Activated naive CD4-positive, alpha-beta T cell treated with anti-CD3 and anti-CD28 coated beads, Interleukin-2, amount 10 ng/mL, durations not matched to agents 7 days and 5 days (primary cell): ENCODE results near the gene SLFN12.

Experiments used
- CTCF ChIA-PET: fragments of 350-600 bp; sonication (Branson Sonifier 250); formaldehyde crosslinking; loops from one replicate; lab custom pipeline; 2021; ENCODE audit warnings: antibody characterized with exemption; lab: Charles Lee
- DNase-seq: peaks from one replicate; pipeline ENCODE4 v3.0.0-alpha.2; 2020
- H3K27ac Mint-ChIP-seq: one replicate; pipeline ENCODE4 v1.8.0; 2021; ENCODE audit warnings: mild to moderate bottlenecking, moderate library complexity, mixed read lengths
- H3K27me3 Mint-ChIP-seq: one replicate; pipeline ENCODE4 v1.8.0; 2021; ENCODE audit warnings: mild to moderate bottlenecking, mixed read lengths
- H3K36me3 Mint-ChIP-seq: one replicate; pipeline ENCODE4 v1.8.0; 2021; ENCODE audit warnings: mixed read lengths
- H3K4me1 Mint-ChIP-seq: one replicate; pipeline ENCODE4 v1.8.0; 2021; ENCODE audit warnings: mixed read lengths
- H3K4me3 Mint-ChIP-seq: one replicate; pipeline ENCODE4 v1.8.0; 2021; ENCODE audit warnings: mild to moderate bottlenecking, moderate library complexity, mixed read lengths
- H3K9me3 Mint-ChIP-seq: one replicate; pipeline ENCODE4 v1.8.0; 2021; ENCODE audit warnings: mixed read lengths

The SLFN12 gene

DNA sequence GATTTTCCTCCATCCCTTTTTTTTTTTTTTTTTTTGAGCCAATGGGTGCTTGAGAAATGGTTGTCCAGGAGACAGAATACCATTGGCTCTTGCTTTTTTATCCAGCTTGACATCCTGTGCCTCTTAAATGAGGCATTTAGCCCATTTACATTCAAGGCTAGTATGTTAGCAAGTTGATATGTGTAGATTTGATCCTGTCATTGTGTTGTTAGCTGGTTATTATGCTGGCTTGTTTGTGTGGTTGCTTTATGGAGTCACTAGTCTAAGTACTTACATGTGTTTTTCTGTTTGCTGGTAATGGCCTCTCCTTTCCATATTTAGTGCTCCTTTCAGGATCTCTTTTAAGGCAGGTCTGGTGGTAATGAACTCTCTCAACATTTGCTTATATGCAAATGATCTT lies 44.8 kb downstream of the SLFN12 start:
- no peak overlapping the region for H3K4me3 Mint-ChIP-seq
- peaks cover 15% of the 10 kb centered on the region for H3K9me3 Mint-ChIP-seq
- H3K27ac Mint-ChIP-seq: no peak overlapping the region
- peaks cover 2% of the 10 kb centered on the region for H3K4me1 Mint-ChIP-seq
- peaks cover 3% of the 10 kb centered on the region for H3K36me3 Mint-ChIP-seq
- DNase-seq: no peak
- CTCF ChIA-PET: no interaction called here
- H3K27me3 Mint-ChIP-seq: peaks cover 22% of the 10 kb centered on the region

DNA sequence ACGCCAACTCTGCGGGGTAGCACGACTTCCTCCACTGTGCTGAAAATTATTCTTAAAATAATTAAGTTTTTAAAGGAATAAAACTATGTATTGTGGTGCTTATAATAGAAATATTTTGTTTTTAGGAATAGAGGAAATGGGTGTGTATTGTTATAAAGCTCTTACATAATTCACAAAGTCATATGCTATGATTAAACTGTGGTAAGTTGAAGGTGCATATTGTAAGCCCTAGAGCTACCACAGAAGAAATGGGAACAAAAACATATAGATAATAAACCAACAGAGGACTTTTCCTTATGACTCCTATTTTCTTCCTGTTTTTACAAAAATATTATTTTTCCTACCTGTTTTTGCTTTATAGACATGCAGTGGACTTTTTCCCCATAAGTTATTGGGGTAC lies 54.6 kb downstream of the SLFN12 start:
- DNase-seq: no peak
- H3K36me3 Mint-ChIP-seq: peaks cover 3% of the 10 kb centered on the region
- CTCF ChIA-PET: no interaction called here
- H3K27me3 Mint-ChIP-seq: peaks cover 3% of the 10 kb centered on the region
- no peaks in the 10 kb centered on the region for H3K9me3 Mint-ChIP-seq
- H3K27ac Mint-ChIP-seq: no peak overlapping the region
- H3K4me1 Mint-ChIP-seq: peaks cover 27% of the 10 kb centered on the region
- H3K4me3 Mint-ChIP-seq: no peak overlapping the region

DNA sequence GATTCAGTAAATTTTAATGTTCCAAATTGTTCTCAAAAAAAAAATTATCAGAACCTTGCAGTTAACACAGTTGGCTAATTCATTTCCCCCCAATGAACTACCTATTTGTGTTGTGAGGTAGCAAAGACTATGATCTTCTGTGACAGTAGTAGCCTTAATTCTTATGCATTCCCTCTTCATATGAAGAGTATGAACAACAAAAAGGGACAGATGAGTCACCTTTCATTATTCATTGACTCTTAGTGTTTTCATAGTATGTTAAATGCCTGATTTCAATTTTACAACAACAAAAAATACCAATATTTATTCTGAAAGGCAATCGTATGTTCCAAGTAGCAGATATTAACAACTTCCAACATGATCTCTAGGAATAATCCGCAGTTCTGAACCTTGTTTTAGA lies 55.2 kb downstream of the SLFN12 start:
- CTCF ChIA-PET: no interaction called here
- Mint-ChIP-seq H3K27ac (no peak overlapping the region), H3K4me1 (peaks cover 23% of the 10 kb centered on the region), H3K9me3 (no peaks in the 10 kb centered on the region), H3K4me3 (no peak overlapping the region), H3K27me3 (peaks cover 3% of the 10 kb centered on the region), H3K36me3 (peaks cover 3% of the 10 kb centered on the region)
- DNase-seq: no peak

DNA sequence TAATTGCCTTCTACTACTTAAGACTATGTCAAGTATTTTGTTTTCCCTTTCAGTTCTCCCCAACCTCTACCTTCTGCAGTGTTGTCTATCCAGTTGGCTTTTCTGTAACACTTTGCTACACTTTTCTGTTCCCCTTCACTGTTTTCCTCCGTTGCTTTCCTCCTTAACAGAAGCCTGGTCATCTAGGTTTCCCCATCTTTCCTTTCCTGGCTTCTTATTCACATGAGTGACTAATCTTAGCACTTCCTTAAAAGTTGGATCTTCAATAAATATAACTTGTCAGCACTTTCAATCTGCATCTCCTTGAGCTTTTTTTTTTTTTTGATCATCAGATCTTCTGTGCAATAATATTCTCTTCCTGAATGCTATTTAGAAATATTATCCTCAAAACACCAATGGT lies 56.1 kb downstream of the SLFN12 start:
- Mint-ChIP-seq H3K9me3 (peaks cover 6% of the 10 kb centered on the region), H3K4me1 (peaks cover 31% of the 10 kb centered on the region), H3K4me3 (no peak overlapping the region), H3K27me3 (peaks cover 3% of the 10 kb centered on the region), H3K36me3 (peaks cover 10% of the 10 kb centered on the region), H3K27ac (no peak overlapping the region)
- DNase-seq: no peak
- CTCF ChIA-PET: interaction anchor here (0.6 kb wide), 1 partner anchor 63 kb away, joined by 3 read pairs; no protein-coding TSS in a partner anchor

DNA sequence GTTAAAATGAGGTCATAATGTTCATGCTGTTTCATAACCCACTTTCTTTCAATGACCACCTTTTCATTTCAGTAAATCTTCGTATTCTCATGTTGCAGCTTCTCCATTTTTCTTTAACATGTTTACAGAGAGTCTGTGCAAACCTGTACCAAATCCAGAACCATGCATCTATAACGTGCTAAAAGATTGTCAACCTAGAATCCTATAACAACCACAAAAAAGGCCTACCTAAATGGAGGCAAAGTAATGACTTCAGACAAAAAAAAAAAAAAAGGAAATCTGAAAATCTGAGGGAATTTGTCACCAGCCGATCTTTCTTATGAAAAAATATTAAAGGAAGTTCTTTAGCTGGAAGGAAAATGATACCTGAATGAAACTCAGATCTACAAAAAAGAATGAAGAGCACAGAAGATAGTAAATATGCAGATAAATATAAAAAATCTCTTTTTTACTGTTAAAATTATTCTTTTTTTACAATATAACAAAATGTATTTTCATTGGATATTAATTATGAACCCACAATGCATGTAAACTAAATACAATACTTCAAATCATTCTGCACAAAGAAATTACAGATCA lies 57.4 kb downstream of the SLFN12 start:
- CTCF ChIA-PET: interaction anchor here (0.6 to 0.7 kb wide), 2 partner anchors 120 to 372 kb away, joined by 4 read pairs; no protein-coding TSS in a partner anchor
- Mint-ChIP-seq H3K9me3 (peaks cover 19% of the 10 kb centered on the region), H3K27me3 (no peaks in the 10 kb centered on the region), H3K27ac (peak overlapping the region; percentile 96), H3K36me3 (peaks cover 22% of the 10 kb centered on the region), H3K4me3 (peak overlapping the region; percentile 95), H3K4me1 (peaks cover 45% of the 10 kb centered on the region)
- no peak for DNase-seq

DNA sequence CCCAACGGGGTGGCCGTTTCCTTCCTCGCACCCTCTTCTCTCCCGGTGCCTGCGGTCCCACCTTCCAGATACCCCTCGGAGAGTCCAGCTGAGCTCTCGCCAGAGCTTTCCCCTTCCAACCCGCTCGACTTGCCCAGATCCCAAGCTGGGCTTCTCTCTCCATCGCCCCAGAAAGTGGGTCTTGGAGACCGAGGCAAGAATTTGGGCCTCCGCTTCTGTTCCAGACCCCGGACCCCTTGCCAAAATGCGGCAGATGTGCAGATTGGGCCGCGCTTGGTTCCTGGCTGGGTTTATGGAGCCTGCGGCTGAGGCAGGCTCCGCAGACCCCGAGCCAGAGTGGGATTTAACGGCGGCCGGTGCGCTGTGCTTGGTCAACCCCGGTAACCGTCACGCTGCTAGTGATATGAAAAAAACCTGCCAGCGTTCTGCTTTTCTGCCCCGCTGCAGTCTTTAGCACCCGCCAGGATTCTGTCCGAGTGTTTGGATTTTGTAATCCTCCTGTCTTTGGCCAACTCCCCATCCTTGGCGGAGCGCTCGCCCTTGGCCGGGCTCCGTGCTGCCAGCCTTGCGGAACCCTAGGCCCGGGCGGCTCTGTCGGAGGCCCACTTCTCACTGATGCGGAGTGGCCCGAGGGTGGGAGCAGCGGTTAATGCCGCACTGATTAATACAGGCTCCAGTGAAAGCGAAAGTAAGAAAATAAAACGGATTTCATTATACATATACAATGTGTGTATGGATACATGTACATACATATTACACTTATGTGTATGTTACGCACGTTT lies 58.1 kb downstream of the SLFN12 start:
- peaks cover 51% of the 10 kb centered on the region for H3K4me1 Mint-ChIP-seq
- DNase-seq: peak; percentile 61
- peak overlapping the region; percentile 95 for H3K4me3 Mint-ChIP-seq
- peaks cover 28% of the 10 kb centered on the region for H3K36me3 Mint-ChIP-seq
- no peaks in the 10 kb centered on the region for H3K27me3 Mint-ChIP-seq
- peak overlapping the region; percentile 96 for H3K27ac Mint-ChIP-seq
- CTCF ChIA-PET: interaction anchor here (1.3 to 1.4 kb wide), 2 partner anchors 159 to 165 kb away, joined by 3 to 9 read pairs; no protein-coding TSS in a partner anchor
- peaks cover 24% of the 10 kb centered on the region for H3K9me3 Mint-ChIP-seq

DNA sequence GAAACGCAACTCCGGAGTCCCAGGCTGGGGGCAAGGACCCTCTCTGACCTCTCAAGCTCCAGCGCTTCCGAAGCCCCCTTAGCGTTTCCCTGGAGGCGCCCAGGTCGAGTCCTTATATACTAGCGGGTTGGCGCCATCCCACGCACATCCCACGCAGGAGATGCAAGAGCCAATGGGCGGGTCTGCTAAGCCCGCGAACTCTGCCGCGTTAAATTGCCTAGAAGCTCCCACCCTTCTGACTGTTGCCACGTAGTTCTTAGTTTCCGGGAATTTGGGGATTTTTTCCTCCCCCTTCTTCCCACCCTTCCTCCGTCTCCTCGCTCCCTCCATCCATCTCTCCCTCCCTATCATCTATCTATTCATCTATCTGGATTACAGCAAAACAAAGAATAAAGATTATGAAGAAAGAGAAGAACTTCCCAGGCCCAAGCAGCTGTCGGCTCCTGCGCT lies 58.7 kb downstream of the SLFN12 start, which contains the start of gene SLFN11:
Gene SLFN11 (minus strand): TSS at position 88 of the 450 bp plus-strand sequence. CDS start 9,814 bp downstream, outside the sequence.
- CTCF ChIA-PET: interaction anchor here (1.3 to 2.1 kb wide), 3 partner anchors 74 to 166 kb away, joined by 3 to 9 read pairs (median 4); partner anchors contain the start of gene SLFN13
- H3K27me3 Mint-ChIP-seq: no peaks in the 10 kb centered on the region
- H3K27ac Mint-ChIP-seq: peak within 1 kb of the TSS; percentile 96

DNA sequence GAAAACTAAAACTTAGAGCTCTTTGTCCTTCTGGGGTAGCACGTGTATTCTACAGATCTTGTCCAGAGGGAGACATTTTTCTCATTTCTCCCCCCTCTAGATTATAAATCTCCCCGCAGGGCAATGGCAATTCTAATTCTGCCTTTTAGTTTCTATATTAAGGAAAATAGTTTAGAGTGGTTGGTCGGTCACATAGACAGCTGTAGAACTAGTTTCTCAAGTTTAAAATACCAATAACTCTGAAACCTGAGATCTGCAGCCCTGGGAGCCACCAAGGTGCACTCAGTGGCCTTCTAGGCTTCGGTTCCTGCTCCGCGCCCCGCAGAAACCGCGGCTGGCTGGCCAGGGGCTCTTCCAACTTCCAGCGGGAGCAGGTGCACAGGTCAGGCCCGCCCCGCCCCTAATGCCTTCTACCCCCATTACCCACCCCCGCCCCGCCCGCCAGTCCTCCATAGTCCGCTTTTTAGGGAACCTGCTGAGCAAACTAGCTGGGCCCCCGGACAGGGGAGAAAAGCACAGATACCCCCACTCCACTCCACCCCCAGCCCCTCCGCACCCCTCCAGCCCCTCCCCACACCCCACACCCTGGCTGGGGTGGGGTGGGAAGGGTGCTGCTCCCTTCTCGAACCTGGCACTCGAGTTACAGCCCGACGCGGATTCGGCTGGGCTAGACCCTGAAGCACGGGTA lies 59.3 kb downstream of the SLFN12 start:
- CTCF ChIA-PET: interaction anchor here (0.9 to 2.1 kb wide), 7 partner anchors 12 to 166 kb away, joined by 3 to 9 read pairs (median 4); partner anchors contain the start of gene SLFN13
- peaks cover 38% of the 10 kb centered on the region for H3K36me3 Mint-ChIP-seq
- H3K27ac Mint-ChIP-seq: peak overlapping the region; percentile 96
- peak overlapping the region; percentile 95 for H3K4me3 Mint-ChIP-seq
- peaks cover 24% of the 10 kb centered on the region for H3K9me3 Mint-ChIP-seq
- DNase-seq: peak; percentile 54
- no peaks in the 10 kb centered on the region for H3K27me3 Mint-ChIP-seq
- H3K4me1 Mint-ChIP-seq: peaks cover 60% of the 10 kb centered on the region

More for the DNA sequence above, 58.7 kb downstream of the SLFN12 start, which contains the start of gene SLFN11:
- peak; percentile 87 for DNase-seq
- peaks cover 24% of the 10 kb centered on the region for H3K9me3 Mint-ChIP-seq
- H3K36me3 Mint-ChIP-seq: peaks cover 33% of the 10 kb centered on the region
- H3K4me1 Mint-ChIP-seq: peaks cover 55% of the 10 kb centered on the region
- H3K4me3 Mint-ChIP-seq: peak within 1 kb of the TSS; percentile 95

DNA sequence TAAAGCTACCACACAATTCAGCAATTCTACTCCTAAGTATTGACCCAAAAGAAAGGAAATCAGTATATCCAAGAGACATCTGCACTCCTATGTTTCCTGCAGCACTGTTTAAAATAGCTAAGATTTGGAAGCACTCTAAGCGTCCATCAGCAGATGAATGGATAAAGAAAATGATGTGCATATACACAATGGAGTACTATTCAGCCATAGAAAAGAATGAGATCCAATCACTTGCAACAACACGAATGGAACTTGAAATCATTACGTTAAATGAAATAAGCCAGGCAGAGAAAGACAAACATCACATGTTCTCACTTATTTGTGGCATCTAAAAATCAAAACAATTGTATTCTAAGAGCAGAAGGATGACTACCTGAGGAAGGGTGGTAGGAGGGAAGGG lies 60.4 kb downstream of the SLFN12 start:
- Mint-ChIP-seq H3K36me3 (peaks cover 43% of the 10 kb centered on the region), H3K9me3 (peaks cover 24% of the 10 kb centered on the region), H3K27ac (no peak overlapping the region), H3K4me1 (peaks cover 68% of the 10 kb centered on the region), H3K27me3 (no peaks in the 10 kb centered on the region), H3K4me3 (peak overlapping the region; percentile 95)
- CTCF ChIA-PET: interaction anchor here (1.4 to 2.1 kb wide), 3 partner anchors 11 to 76 kb away, joined by 3 to 4 read pairs (median 4); partner anchors contain the start of gene SLFN13
- DNase-seq: no peak

DNA sequence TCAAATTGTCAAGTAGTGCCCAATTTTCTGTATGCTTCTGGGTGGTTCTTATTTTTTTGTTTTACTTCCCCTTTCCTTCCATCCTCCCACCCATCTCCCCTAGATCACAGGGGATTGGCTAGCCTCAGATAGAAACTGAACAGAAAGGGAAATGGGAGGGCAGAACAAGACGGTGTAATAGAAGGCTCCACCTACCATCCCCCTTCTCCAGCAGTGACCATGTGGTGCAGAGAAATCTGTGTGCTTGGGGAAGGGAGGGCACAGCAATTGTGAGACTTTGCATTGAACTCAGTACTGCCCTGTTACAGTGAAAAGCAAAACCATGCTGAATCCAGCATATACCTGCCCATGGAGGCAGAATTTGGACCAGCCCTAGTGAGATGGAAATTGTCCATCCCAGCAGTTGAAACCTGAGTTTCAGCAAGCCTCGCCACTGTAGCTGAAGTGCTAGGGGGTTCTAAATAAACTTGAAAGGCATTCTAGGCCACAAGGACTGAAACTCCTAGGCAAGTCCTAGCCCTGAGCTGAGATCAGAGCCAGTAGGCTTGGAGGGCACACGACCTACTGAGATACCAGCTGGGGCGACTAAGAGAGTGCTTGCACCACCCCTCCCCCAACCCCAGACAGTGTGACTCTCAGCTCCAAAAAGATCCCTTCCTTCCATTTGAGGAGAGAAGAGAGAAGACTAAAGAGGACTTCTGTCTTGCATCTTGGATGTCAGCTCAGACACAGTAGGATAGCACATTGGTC lies 64.0 kb downstream of the SLFN12 start:
- CTCF ChIA-PET: interaction anchor here (1.1 kb wide), 1 partner anchor 55 kb away, joined by 5 read pairs; no protein-coding TSS in a partner anchor
- peaks cover 24% of the 10 kb centered on the region for H3K9me3 Mint-ChIP-seq
- peaks cover 65% of the 10 kb centered on the region for H3K36me3 Mint-ChIP-seq
- H3K27me3 Mint-ChIP-seq: no peaks in the 10 kb centered on the region
- H3K4me3 Mint-ChIP-seq: no peak overlapping the region
- peak overlapping the region; percentile 61 for H3K27ac Mint-ChIP-seq
- peaks cover 65% of the 10 kb centered on the region for H3K4me1 Mint-ChIP-seq
- DNase-seq: peak; percentile 41

DNA sequence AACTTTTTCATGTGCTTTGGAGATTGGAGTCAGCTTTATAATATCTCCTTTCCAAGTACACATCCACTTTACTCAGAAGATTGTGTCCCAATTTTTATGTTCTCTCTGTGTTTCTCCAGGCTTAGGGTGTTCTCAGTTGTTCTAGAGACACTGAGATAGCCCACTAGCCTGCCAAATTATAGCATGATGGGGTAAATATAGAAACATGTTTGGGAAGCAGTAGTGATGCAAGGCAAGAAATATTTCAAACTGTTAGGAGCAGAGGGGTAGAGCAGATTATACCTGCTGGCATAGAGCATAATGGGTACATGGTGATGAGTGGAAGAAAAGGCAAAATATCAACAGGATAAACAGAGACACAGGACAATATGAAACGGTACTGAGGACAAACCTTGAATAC lies 71.3 kb downstream of the SLFN12 start:
- H3K9me3 Mint-ChIP-seq: no peaks in the 10 kb centered on the region
- CTCF ChIA-PET: interaction anchor here (1.1 to 2.0 kb wide), 2 partner anchors 11 to 48 kb away, joined by 3 to 5 read pairs; no protein-coding TSS in a partner anchor
- H3K36me3 Mint-ChIP-seq: peaks cover 70% of the 10 kb centered on the region
- H3K27me3 Mint-ChIP-seq: no peaks in the 10 kb centered on the region
- no peak for DNase-seq
- H3K4me1 Mint-ChIP-seq: peaks cover 20% of the 10 kb centered on the region
- H3K4me3 Mint-ChIP-seq: no peak overlapping the region
- no peak overlapping the region for H3K27ac Mint-ChIP-seq
